Middle frontal gyrus (tissue), 1 donor: ENCODE data around the gene FUT1.
A peak's percentile ranks its signal among the peaks of the same experiment; 100 is the strongest.
"Not testable (repeated sequence)": the region's sequence is repeated elsewhere in the genome, so short reads cannot be mapped to it uniquely, and the experiment has no call there.

Experiments
- DNase-seq: peaks from one replicate; pipeline ENCODE4 v3.0.0-alpha.2; 2015; ENCODE audit warnings: low spot score; ENCODE audit errors: extremely low spot score

FUT1 gene

GRCh38 chr19:48752496-48753365 lies at the start of gene FUT1:
Gene FUT1 (minus strand): TSS chr19:48752641. CDS start chr19:48751281, 1,360 bp downstream.
- no peak for DNase-seq

GRCh38 chr19:48799358-48800300 lies 47.2 kb upstream of the FUT1 start:
- DNase-seq, result no peak

- DNase-seq, result no peak
Measured at GRCh38 chr19:48798937-48799336, 46.5 kb upstream of the FUT1 start.

- DNase-seq, result no peak
Measured at GRCh38 chr19:48797103-48797502, 44.7 kb upstream of the FUT1 start.

- no peak for DNase-seq
Measured at GRCh38 chr19:48796298-48797083, 44.0 kb upstream of the FUT1 start.

- no peak for DNase-seq
Measured at GRCh38 chr19:48795685-48796070, 43.2 kb upstream of the FUT1 start.

- DNase-seq, result peak; percentile 93
Measured at GRCh38 chr19:48795055-48795684, 42.7 kb upstream of the FUT1 start.

- DNase-seq, result no peak
Measured at GRCh38 chr19:48794291-48794690, 41.9 kb upstream of the FUT1 start.

- DNase-seq, result no peak
Measured at GRCh38 chr19:48793271-48793670, 40.8 kb upstream of the FUT1 start.

GRCh38 chr19:48787331-48787730 lies 34.9 kb upstream of the FUT1 start:
- DNase-seq, result not testable (repeated sequence)

- not testable (repeated sequence) for DNase-seq
Measured at GRCh38 chr19:48786422-48786821, 34.0 kb upstream of the FUT1 start.

GRCh38 chr19:48784527-48784926 lies 32.1 kb upstream of the FUT1 start:
- no peak for DNase-seq

GRCh38 chr19:48780631-48781391 lies 28.4 kb upstream of the FUT1 start:
- DNase-seq, result no peak

GRCh38 chr19:48779636-48780035 lies 27.2 kb upstream of the FUT1 start:
- DNase-seq, result no peak

GRCh38 chr19:48777720-48778119 lies 25.3 kb upstream of the FUT1 start:
- DNase-seq, result no peak

- no peak for DNase-seq
Measured at GRCh38 chr19:48777139-48777538, 24.7 kb upstream of the FUT1 start.

GRCh38 chr19:48772503-48772953 lies 20.1 kb upstream of the FUT1 start:
- DNase-seq, result no peak

GRCh38 chr19:48770734-48771472 lies 18.5 kb upstream of the FUT1 start:
- DNase-seq, result no peak

GRCh38 chr19:48770266-48770665 lies 17.8 kb upstream of the FUT1 start:
- no peak for DNase-seq
